ENCODE results near the gene ACTA2. TPM values are rescaled to one million over a fixed set of nuclear protein-coding genes. Genes with fewer than 3 reads are reported as not detected.

ACTA2 gene
- total and polyA plus RNA-seq, 2 donors (not counting 1 experiment from before 2014, with no cell fraction given), result 1.8 to 3.7 TPM

DNA sequence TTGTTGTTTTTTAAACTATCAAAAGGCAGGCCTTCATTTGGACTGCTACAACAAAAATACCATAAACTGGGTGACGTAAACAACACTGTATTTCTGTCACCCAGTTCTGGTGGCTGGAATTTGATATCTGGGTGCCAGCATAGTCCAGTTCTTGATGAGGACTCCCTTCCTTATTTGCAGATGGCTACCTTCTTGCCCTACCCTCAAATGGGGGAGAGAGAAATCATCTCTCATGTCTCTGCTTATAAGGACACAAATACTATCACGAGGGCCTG is 25.2 kb downstream of the ACTA2 start:
- Histone ChIP-seq H4K20me1 (ENCODE audit: control insufficient read depth, insufficient read depth, low read length, poor library complexity, severe bottlenecking) (no peaks in the 10 kb centered on the region), H3K36me3 (replicated peaks in 1 of 2; ENCODE audit: control extremely low read depth in 1 of 2, control insufficient read depth in 1 of 2, extremely low read depth in 1 of 2, insufficient read depth in 2 of 2, low read length in 1 of 2) (peaks cover 0 to 37% of the 10 kb centered on the region in 2 experiments), H3K9me3 (ENCODE audit: control extremely low read depth in 1 of 3, control insufficient read depth in 2 of 3, insufficient read depth in 1 of 3, low read length in 2 of 3) (no peaks in the 10 kb centered on the region), H3K4me2 (replicated peaks; ENCODE audit: low read depth, low read length, poor library complexity, severe bottlenecking) (no peak overlapping the region), H3K9ac (ENCODE audit: low read length) (no peak overlapping the region), H3K4me3 (ENCODE audit: control extremely low read depth in 1 of 5, extremely low read depth in 1 of 5, insufficient read depth in 1 of 5, low read depth in 2 of 5, low read length in 4 of 5) (no peak overlapping the region), H3K79me2 (ENCODE audit: control insufficient read depth, insufficient read depth, low read length) (no peaks in the 10 kb centered on the region), H2AFZ (ENCODE audit: insufficient read depth, low read depth, low read length, poor library complexity, severe bottlenecking) (no peak overlapping the region), H3K27ac (ENCODE audit: low read length in 2 of 2) (no peak overlapping the region), H3K27me3 (replicated peaks in 1 of 4; ENCODE audit: control extremely low read depth in 1 of 4, control insufficient read depth in 3 of 4, insufficient read depth in 4 of 4, low read length in 3 of 4) (no peaks in the 10 kb centered on the region), H3K4me1 (ENCODE audit: control insufficient read depth in 2 of 2, insufficient read depth in 2 of 2, low read length in 2 of 2) (peaks cover 2 to 5% of the 10 kb centered on the region in 2 donors)
- intact Hi-C loops (cut with micrococcal nuclease), result no loop called here
- ChIA-PET POLR2A (no interaction called here), CTCF (interaction anchor here (1.6 to 12.4 kb wide), 2 partner anchors 48 to 91 kb away, joined by 4 to 749 read pairs; no protein-coding TSS in a partner anchor)
- Mint-ChIP-seq H3K9me3 (ENCODE audit: insufficient read depth) (no peaks in the 10 kb centered on the region), H3K4me1 (peaks cover 6% of the 10 kb centered on the region), H3K27ac (no peak overlapping the region), H3K27me3 (no peaks in the 10 kb centered on the region), H3K4me3 (no peak overlapping the region)
- ATAC-seq (ENCODE audit: low read depth) (no peak), DNase-seq (no peak)
- 100% methylated on average over 1 of the region's 2 CpGs for WGBS (ENCODE audit: insufficient coverage)
- TF ChIP-seq EZH2 (IDR thresholded peaks at IDR 0.05; ENCODE audit: borderline replicate concordance, insufficient read depth, low read depth, low read length, poor library complexity, severe bottlenecking), result no peak
- TF ChIP-seq, protein P1, sequence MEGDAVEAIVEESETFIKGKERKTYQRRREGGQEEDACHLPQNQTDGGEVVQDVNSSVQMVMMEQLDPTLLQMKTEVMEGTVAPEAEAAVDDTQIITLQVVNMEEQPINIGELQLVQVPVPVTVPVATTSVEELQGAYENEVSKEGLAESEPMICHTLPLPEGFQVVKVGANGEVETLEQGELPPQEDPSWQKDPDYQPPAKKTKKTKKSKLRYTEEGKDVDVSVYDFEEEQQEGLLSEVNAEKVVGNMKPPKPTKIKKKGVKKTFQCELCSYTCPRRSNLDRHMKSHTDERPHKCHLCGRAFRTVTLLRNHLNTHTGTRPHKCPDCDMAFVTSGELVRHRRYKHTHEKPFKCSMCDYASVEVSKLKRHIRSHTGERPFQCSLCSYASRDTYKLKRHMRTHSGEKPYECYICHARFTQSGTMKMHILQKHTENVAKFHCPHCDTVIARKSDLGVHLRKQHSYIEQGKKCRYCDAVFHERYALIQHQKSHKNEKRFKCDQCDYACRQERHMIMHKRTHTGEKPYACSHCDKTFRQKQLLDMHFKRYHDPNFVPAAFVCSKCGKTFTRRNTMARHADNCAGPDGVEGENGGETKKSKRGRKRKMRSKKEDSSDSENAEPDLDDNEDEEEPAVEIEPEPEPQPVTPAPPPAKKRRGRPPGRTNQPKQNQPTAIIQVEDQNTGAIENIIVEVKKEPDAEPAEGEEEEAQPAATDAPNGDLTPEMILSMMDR (IDR thresholded peaks at IDR 0.05), result no peak

DNA sequence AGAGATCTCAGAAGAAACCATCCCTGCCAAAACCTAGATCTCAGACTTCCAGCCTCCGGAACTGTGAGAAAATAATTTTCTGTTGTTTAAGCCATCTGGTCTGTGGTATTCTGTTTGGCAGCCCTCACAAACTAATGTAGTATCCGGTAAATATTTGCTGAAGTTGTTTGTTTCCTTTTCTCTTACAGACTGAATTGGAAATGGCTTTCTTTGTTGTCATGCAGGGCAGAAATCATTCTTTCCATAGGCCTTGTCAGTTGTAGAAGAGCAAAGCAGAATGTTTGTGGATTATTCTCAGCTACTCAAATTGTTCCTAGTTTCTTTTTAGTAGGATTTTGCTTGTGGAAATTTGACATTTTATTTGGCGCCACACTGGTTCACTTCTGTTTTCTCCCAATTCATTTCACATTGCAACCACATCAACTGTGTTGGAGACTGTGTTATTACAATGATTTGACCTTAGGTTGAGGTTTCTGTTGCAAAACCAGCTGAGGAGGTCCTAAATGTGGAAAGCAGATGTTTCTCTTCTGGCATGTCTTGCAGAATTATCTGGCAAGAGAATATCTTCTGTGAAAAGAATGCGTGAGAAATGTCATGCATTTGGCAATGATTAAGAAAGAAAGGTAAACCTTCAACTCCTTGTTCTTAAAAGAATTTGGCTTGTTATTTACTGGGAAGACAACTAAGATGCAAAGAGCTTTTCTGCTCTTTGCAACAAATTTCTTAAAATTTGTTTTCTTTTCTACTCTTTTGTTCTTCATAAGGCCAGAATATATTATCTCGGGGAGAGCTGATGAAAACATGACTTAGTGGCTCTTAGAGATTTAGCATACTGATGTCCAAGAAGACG is 25.8 kb downstream of the ACTA2 start:
- ChIA-PET CTCF (interaction anchor here (1.6 to 12.4 kb wide), 2 partner anchors 47 to 90 kb away, joined by 4 to 749 read pairs; no protein-coding TSS in a partner anchor), POLR2A (no interaction called here)
- WGBS (ENCODE audit: insufficient coverage), result 100% methylated on average over 3 of the region's 6 CpGs
- Histone ChIP-seq H3K9ac (ENCODE audit: low read length) (no peak overlapping the region), H3K4me2 (replicated peaks; ENCODE audit: low read depth, low read length, poor library complexity, severe bottlenecking) (no peak overlapping the region), H3K27me3 (replicated peaks in 1 of 4; ENCODE audit: control extremely low read depth in 1 of 4, control insufficient read depth in 3 of 4, insufficient read depth in 4 of 4, low read length in 3 of 4) (no peaks in the 10 kb centered on the region), H2AFZ (ENCODE audit: insufficient read depth, low read depth, low read length, poor library complexity, severe bottlenecking) (no peak overlapping the region), H3K79me2 (ENCODE audit: control insufficient read depth, insufficient read depth, low read length) (no peaks in the 10 kb centered on the region), H3K36me3 (replicated peaks in 1 of 2; ENCODE audit: control extremely low read depth in 1 of 2, control insufficient read depth in 1 of 2, extremely low read depth in 1 of 2, insufficient read depth in 2 of 2, low read length in 1 of 2) (peaks cover 0 to 42% of the 10 kb centered on the region in 2 experiments), H3K9me3 (ENCODE audit: control extremely low read depth in 1 of 3, control insufficient read depth in 2 of 3, insufficient read depth in 1 of 3, low read length in 2 of 3) (no peaks in the 10 kb centered on the region), H3K4me3 (ENCODE audit: control extremely low read depth in 1 of 5, extremely low read depth in 1 of 5, insufficient read depth in 1 of 5, low read depth in 2 of 5, low read length in 4 of 5) (no peak overlapping the region), H3K27ac (ENCODE audit: low read length in 2 of 2) (no peak overlapping the region), H4K20me1 (ENCODE audit: control insufficient read depth, insufficient read depth, low read length, poor library complexity, severe bottlenecking) (no peaks in the 10 kb centered on the region), H3K4me1 (ENCODE audit: control insufficient read depth in 2 of 2, insufficient read depth in 2 of 2, low read length in 2 of 2) (no peaks in the 10 kb centered on the region)
- Mint-ChIP-seq H3K9me3 (ENCODE audit: insufficient read depth) (no peaks in the 10 kb centered on the region), H3K4me1 (peaks cover 4% of the 10 kb centered on the region), H3K4me3 (no peak overlapping the region), H3K27ac (no peak overlapping the region), H3K27me3 (no peaks in the 10 kb centered on the region)
- TF ChIP-seq, protein P1 (IDR thresholded peaks at IDR 0.05), result no peak
- TF ChIP-seq EZH2 (IDR thresholded peaks at IDR 0.05; ENCODE audit: borderline replicate concordance, insufficient read depth, low read depth, low read length, poor library complexity, severe bottlenecking), result no peak
- DNase-seq (no peak), ATAC-seq (ENCODE audit: low read depth) (no peak)
- intact Hi-C loops (cut with micrococcal nuclease), result no loop called here
